ENCODE results near the gene CTNNBL1.

The CTNNBL1 gene

GRCh38 chr20:37749620-37750403 is 56.0 kb downstream of the CTNNBL1 start:
- TF ChIP-seq CTCF (conservative IDR thresholded peaks at IDR 0.05; ENCODE audit: low read depth, low read length): no peak
- no peak overlapping the region for H3K4me3 ChIP-seq (ENCODE audit: low read depth, low read length)
- DNase-seq (ENCODE audit: low read depth): peak; percentile 27

- peak; percentile 21 for TF ChIP-seq CTCF (conservative IDR thresholded peaks at IDR 0.05; ENCODE audit: low read depth, low read length)
- peak; percentile 20 for DNase-seq (ENCODE audit: low read depth)
- H3K4me3 ChIP-seq (ENCODE audit: low read depth, low read length): no peak overlapping the region
These were observed 61.8 kb downstream of the CTNNBL1 start for GRCh38 chr20:37755665-37756064.

DNA sequence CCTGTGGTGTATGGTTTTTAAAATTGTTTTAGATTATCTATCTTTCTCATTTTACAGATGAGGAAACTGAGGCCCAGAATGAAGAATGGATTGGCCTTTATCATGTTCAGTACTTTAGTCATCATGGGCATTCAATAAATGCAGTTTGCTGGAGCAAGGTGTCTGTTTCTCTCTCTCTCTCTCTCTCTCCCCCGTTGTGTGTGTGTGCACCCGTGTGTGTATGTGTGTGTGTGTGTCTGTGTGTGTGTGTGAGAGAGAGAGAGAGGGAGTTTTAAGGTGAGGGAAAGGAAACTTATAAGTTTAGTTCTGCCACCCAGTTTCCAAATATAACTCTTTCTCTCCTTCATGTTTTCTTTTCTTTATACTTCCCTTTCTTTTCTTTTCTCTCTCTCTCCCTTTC is 62.4 kb downstream of the CTNNBL1 start:
- DNase-seq (ENCODE audit: low read depth): no peak
- H3K4me3 ChIP-seq (ENCODE audit: low read depth, low read length): no peak overlapping the region
- TF ChIP-seq CTCF (conservative IDR thresholded peaks at IDR 0.05; ENCODE audit: low read depth, low read length): no peak

- peak; percentile 33 for TF ChIP-seq CTCF (conservative IDR thresholded peaks at IDR 0.05; ENCODE audit: low read depth, low read length)
- no peak for DNase-seq (ENCODE audit: low read depth)
- no peak overlapping the region for H3K4me3 ChIP-seq (ENCODE audit: low read depth, low read length)
These were observed 63.7 kb downstream of the CTNNBL1 start for GRCh38 chr20:37757550-37757949.

DNA sequence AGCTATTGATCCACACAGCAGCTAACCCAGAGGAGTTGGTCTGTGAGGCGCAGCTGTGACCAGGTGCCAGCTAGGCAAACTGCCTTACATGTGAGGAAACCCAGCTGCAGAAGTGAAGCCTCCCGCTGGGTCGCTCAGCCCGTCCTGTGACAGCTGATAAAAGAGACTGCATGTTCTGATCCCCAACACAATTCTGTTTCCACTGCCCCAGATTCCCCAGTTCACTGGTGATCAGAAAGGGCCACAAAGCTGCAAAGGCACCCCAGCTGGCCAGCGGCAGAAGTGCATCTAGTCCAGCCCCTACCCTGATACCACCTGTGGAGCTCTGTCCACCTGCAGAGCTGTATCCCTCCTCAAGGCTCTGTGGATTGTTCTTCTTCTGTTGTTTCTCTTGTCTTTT is 64.5 kb downstream of the CTNNBL1 start:
- DNase-seq (ENCODE audit: low read depth): no peak
- TF ChIP-seq CTCF (conservative IDR thresholded peaks at IDR 0.05; ENCODE audit: low read depth, low read length): peak; percentile 40
- H3K4me3 ChIP-seq (ENCODE audit: low read depth, low read length): no peak overlapping the region

DNA sequence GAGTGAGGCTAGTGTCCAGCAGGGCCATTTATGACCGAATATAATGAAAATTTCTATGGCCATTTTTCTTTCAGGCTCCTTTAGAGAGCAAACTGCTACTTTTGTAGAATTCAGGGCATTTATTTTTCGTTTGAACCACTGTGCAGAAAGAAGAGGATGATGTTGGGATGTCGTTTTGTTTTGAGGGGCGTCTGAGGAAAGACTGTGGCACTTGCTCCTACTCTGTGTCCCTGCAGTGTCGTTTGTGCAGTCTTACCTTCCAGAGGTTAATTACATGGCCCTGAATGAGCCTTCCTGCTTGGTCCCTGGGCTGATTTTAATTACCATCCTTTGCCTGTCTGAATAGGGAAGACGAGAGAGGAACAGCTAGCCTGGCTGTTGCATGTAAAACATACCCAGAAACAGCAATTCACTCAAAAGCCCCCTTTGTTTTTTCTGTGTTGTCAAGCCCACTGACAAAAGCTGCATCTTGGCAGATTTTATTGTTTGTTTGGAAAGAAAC is 65.3 kb downstream of the CTNNBL1 start:
- no peak for DNase-seq (ENCODE audit: low read depth)
- H3K4me3 ChIP-seq (ENCODE audit: low read depth, low read length): no peak overlapping the region
- TF ChIP-seq CTCF (conservative IDR thresholded peaks at IDR 0.05; ENCODE audit: low read depth, low read length): no peak

- no peak overlapping the region for H3K4me3 ChIP-seq (ENCODE audit: low read depth, low read length)
- no peak for DNase-seq (ENCODE audit: low read depth)
- TF ChIP-seq CTCF (conservative IDR thresholded peaks at IDR 0.05; ENCODE audit: low read depth, low read length): no peak
These were observed 66.0 kb downstream of the CTNNBL1 start for GRCh38 chr20:37759761-37760209.

All from choroid plexus epithelial cell (primary cell).